Measurements from ENCODE around the gene SLC3A2.

The SLC3A2 gene

DNA sequence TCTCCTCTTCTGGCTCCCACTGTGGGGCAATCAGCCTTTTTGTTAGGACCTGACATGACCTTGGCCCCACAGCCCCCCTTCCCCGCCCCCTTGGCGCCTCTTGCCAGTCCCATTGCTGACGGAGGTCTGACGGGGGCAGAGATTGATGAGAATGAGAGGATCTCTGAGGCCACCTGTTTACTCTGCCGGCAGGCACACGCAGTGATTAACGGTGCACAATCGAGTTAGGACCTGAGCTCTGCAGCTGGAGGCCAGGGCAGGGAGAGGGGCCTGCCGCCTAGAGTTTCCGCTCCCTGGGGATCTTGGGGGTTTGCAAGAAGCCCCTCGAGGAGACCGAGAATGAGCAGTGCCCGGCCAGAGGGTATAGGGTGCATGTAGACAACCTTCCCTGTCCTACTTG, 47.3 kb downstream of the SLC3A2 start:
- TF ChIP-seq CTCF (conservative IDR thresholded peaks at IDR 0.05; ENCODE audit: low read depth) = no peak
- CTCF ChIA-PET = interaction anchor here (2.5 kb wide), 1 partner anchor 22 kb away, joined by 5 read pairs; no protein-coding TSS in a partner anchor
- DNase-seq (ENCODE audit: low spot score) = no peak
- POLR2A ChIA-PET (ENCODE audit: low non-redundant PET) = no interaction called here
- H3K27ac ChIP-seq = no peak overlapping the region

- TF ChIP-seq CTCF (conservative IDR thresholded peaks at IDR 0.05; ENCODE audit: low read depth) = no peak
- CTCF ChIA-PET = interaction anchor here (0.9 kb wide), 1 partner anchor 12 kb away, joined by 4 read pairs; no protein-coding TSS in a partner anchor
These were observed 49.5 kb downstream of the SLC3A2 start for GRCh38 chr11:62930157-62930556.

DNA sequence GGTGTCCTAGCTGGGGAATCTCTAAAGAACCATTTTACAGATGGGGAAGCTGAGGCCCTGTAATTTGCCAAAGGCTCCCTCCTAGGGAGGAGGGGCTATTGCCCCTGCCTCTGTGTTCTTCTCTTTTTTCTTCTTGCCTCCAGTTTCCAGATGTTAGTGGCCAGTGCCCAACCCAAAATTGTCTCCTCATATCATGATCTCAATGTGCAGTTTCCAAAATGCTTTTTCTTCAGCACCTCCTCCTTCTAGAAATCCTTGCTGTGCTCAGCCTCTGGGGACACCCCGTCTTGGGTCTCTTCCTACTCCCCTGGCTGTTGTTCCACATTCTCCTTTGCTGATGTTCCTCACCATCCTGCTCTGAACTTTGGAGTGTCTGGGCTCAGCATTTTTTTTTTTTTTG, 50.0 kb downstream of the SLC3A2 start:
- CTCF ChIA-PET = no interaction called here
- no peak for TF ChIP-seq CTCF (conservative IDR thresholded peaks at IDR 0.05; ENCODE audit: low read depth)
- POLR2A ChIA-PET (ENCODE audit: low non-redundant PET) = no interaction called here

More at GRCh38 chr11:62930157-62930556, 49.5 kb downstream of the SLC3A2 start:
- no peak overlapping the region for H3K27ac ChIP-seq
- POLR2A ChIA-PET (ENCODE audit: low non-redundant PET) = no interaction called here
- DNase-seq (ENCODE audit: low spot score) = no peak

DNA sequence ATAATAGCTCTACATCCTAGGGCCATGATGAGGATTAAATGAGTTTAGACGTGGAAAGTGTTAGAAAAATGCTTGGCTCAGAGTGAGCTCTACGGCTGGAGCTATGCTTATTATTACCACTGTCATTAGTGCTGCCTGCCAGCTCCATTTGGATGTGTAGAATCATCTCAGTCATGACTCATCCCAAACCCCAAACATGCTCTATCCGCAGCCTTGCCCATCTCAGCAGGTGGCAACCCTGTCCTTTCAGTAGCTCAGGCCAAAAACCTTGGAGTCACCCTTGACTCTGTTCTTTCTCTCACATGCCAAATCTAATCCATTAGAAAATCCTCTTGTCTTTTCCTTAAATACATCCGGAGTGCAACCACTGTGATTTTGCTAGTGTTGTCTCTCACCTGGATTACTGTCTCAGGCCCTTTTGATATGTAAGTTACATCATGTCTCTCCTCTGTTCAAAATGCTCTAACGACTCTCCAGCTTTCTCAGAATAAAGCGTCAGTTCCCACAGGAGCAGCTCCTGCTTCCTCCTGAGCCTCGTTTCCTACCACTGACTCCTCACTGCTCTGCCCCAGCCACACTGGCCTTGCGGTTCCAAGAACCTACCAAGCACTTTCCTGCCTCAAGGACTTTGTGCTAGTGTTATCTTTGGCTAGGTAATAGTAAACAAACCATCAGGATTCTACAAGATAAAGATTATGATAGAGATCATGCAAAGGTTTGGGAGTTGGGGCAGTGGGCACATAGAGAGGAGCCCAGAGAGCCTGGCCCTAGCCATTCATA, 51.0 kb downstream of the SLC3A2 start:
- DNase-seq (ENCODE audit: low spot score) = no peak
- H3K27ac ChIP-seq = no peak overlapping the region
- no peak for TF ChIP-seq CTCF (conservative IDR thresholded peaks at IDR 0.05; ENCODE audit: low read depth)
- ChIA-PET POLR2A (ENCODE audit: low non-redundant PET) (no interaction called here), CTCF (no interaction called here)

More for the DNA sequence above, 50.0 kb downstream of the SLC3A2 start:
- no peak overlapping the region for H3K27ac ChIP-seq
- no peak for DNase-seq (ENCODE audit: low spot score)

DNA sequence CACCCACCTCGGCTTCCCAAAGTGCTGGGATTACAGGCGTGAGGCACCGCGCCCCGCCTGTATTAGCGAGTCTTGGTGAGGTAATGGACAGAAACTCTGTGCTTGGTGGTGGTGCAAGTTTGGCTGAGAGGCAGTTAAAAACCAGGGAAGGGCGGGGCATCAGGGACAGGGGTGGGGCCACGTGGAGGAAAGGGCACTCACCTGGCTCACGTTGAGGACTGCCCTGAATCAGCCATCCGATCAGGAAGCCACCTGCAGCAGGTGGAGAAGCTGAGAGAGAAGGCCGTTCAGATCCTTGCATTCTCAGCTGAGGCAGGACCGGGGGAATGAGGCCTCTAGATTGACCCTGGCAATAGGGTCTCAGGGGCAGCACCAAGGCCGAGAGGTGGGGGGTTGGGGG, 52.6 kb downstream of the SLC3A2 start:
- H3K27ac ChIP-seq = no peak overlapping the region
- ChIA-PET POLR2A (ENCODE audit: low non-redundant PET) (no interaction called here), CTCF (no interaction called here)
- DNase-seq (ENCODE audit: low spot score) = no peak
- TF ChIP-seq CTCF (conservative IDR thresholded peaks at IDR 0.05; ENCODE audit: low read depth) = no peak

DNA sequence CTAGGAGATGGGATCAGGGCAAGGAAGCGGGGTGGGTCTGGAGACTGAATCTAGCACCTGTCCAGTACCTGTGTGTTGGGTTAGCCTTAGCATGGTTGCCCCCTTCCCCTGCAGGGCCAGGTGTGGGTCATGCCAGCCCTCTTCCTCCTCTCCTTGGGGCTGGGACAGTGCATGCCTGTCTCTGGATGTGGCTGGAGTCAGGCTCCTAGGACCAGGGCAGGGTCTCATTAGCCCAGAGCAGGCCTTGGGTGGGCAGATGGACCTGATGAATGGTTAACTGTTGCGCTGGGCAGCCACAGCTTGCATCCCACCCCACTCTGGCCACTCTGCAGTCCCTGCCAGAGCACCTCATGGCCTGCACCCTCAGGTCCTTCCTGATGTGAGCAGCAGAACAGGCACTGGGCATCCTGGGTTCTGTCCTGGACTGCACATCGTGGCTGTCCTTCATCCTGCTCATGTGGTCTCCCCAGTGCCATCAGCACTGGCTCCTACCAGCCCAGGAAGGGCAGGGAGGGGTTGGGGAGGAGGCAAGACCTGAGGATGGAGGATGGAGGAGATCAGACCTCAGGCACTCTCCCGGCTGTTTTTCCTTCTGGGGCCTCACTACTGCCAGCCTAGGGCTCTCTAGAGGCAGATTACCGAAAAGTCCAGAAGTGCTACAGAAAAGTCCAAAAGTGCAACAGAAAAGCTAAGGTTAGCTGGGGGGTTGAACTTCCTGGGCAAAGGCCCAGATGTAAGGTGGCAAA, 53.2 kb downstream of the SLC3A2 start:
- no peak overlapping the region for H3K27ac ChIP-seq
- ChIA-PET CTCF (no interaction called here), POLR2A (ENCODE audit: low non-redundant PET) (no interaction called here)
- DNase-seq (ENCODE audit: low spot score) = no peak
- TF ChIP-seq CTCF (conservative IDR thresholded peaks at IDR 0.05; ENCODE audit: low read depth) = no peak

Data from RWPE1 (cell line).